ENCODE results near the gene PTPN2.

Gene PTPN2

DNA sequence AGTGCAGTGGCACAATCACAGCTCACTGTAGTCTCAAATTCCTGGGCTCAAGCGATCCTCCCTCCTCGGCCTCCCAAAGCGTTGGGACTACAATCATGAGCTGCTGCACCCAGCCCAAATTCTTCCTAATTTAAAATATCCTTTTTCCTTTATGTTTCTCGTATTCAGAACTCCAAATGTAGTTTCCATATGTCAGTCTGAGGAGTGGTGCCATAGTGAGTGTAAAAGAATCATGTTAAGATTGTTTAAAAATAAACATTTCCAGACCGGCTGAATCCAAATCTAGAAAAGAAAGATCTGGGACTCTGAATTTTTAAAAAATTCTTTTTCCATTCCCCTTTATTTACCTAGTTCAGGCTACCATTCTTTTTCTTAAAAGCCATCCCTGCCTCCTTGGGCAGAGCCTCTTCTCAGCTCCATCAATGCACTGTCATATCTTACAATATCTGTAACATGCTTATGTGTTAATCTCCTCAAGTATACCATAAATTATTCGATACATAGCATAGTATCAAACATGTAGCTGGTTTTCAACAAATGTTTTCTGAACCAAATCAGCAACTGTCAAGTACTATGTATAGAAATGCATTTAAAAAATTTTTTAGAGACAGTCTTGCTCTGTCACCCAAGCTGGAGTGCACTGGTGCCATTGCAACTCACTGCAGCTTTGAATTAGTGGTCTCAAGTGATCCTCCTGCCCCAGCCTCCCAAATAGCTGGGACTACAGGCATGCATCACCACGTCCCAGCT is 31.3 kb downstream of the PTPN2 start:
- no peak overlapping the region for H3K9ac ChIP-seq (ENCODE audit: low read depth, low read length, poor library complexity)
- no peak overlapping the region for H2AK5ac ChIP-seq (ENCODE audit: low read depth, low read length)
- H4K91ac ChIP-seq (ENCODE audit: low read depth, low read length, poor library complexity), result no peak overlapping the region
- no peak overlapping the region for H2BK12ac ChIP-seq (ENCODE audit: low read length)
- no peak overlapping the region for H2BK5ac ChIP-seq (ENCODE audit: low read length)
- no peak overlapping the region for H4K8ac ChIP-seq (ENCODE audit: low read depth, low read length)
- no peak overlapping the region for H2AFZ ChIP-seq (ENCODE audit: low read length)
- no peak overlapping the region for H3K4me3 ChIP-seq (ENCODE audit: low read length in 2 of 2)
- H3K23ac ChIP-seq (ENCODE audit: low read depth, low read length, poor library complexity), result no peak overlapping the region
- no peak for DNase-seq (ENCODE audit: low spot score)
- H3K79me1 ChIP-seq (ENCODE audit: low read depth, low read length), result peaks cover 2% of the 10 kb centered on the region
- no peak overlapping the region for H2BK120ac ChIP-seq (ENCODE audit: low read depth, low read length)
- H3K27ac ChIP-seq (replicated peaks; ENCODE audit: low read length), result no peak overlapping the region
- H3K14ac ChIP-seq (ENCODE audit: low read length), result no peak overlapping the region
- H2BK15ac ChIP-seq (ENCODE audit: low read length), result no peak overlapping the region
- no peaks in the 10 kb centered on the region for H3K27me3 ChIP-seq (ENCODE audit: control insufficient read depth in 3 of 3, insufficient read depth in 3 of 3, low read depth in 1 of 3, low read length in 3 of 3)
- H3K4me2 ChIP-seq (ENCODE audit: insufficient read depth, low read length, poor library complexity, severe bottlenecking), result no peak overlapping the region
- no CpG with 5 or more reads among the region's 7 CpGs for WGBS, 2 donors (ENCODE audit: extremely low coverage in 2 of 2, insufficient read length in 2 of 2, insufficient replicate concordance in 1 of 2)
- no peak overlapping the region for H3K4ac ChIP-seq (ENCODE audit: low read length)
- no peak overlapping the region for H3K18ac ChIP-seq (ENCODE audit: low read length)
- peaks cover 3 to 33% of the 10 kb centered on the region in 2 donors for H3K36me3 ChIP-seq (replicated peaks in 1 of 2; ENCODE audit: control insufficient read depth in 2 of 2, insufficient read depth in 2 of 2, low read length in 2 of 2)
- no peaks in the 10 kb centered on the region for H3K4me1 ChIP-seq (ENCODE audit: control insufficient read depth in 2 of 2, insufficient read depth in 1 of 2, low read depth in 1 of 2, low read length in 2 of 2)
- peaks cover 0 to 1% of the 10 kb centered on the region in 2 donors for H3K9me3 ChIP-seq (replicated peaks in 1 of 2; ENCODE audit: control insufficient read depth in 2 of 2, insufficient read depth in 1 of 2, low read depth in 1 of 2, low read length in 2 of 2)

DNA sequence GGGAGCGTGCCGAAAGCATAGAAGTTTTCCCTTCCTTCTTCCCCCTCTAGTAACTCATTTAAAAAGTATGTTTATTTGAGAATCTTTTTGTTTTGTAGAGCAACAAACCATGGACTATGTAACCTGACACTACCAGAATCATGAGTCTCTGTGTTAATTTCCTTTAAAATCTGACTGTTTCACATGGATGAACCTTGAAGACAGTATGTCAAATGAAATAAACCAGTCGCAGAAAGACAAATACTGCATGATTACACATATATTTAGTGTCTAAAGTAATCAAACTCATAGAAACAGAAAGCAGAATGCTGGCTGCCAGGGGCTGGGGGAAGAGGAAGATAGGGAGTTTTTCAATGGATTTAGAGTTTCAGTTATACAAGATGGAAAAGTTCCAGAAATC is 32.3 kb downstream of the PTPN2 start:
- DNase-seq (ENCODE audit: low spot score), result no peak
- H2AFZ ChIP-seq (ENCODE audit: low read length), result no peak overlapping the region
- no peak overlapping the region for H2BK120ac ChIP-seq (ENCODE audit: low read depth, low read length)
- no peak overlapping the region for H4K91ac ChIP-seq (ENCODE audit: low read depth, low read length, poor library complexity)
- H2AK5ac ChIP-seq (ENCODE audit: low read depth, low read length), result no peak overlapping the region
- no peak overlapping the region for H3K27ac ChIP-seq (replicated peaks; ENCODE audit: low read length)
- no peak overlapping the region for H3K18ac ChIP-seq (ENCODE audit: low read length)
- no peak overlapping the region for H4K8ac ChIP-seq (ENCODE audit: low read depth, low read length)
- peaks cover 0 to 1% of the 10 kb centered on the region in 2 donors for H3K9me3 ChIP-seq (replicated peaks in 1 of 2; ENCODE audit: control insufficient read depth in 2 of 2, insufficient read depth in 1 of 2, low read depth in 1 of 2, low read length in 2 of 2)
- H3K9ac ChIP-seq (ENCODE audit: low read depth, low read length, poor library complexity), result no peak overlapping the region
- no peak overlapping the region for H3K4ac ChIP-seq (ENCODE audit: low read length)
- peaks cover 3 to 25% of the 10 kb centered on the region in 2 donors for H3K36me3 ChIP-seq (replicated peaks in 1 of 2; ENCODE audit: control insufficient read depth in 2 of 2, insufficient read depth in 2 of 2, low read length in 2 of 2)
- peaks cover 2% of the 10 kb centered on the region for H3K79me1 ChIP-seq (ENCODE audit: low read depth, low read length)
- no peak overlapping the region for H2BK5ac ChIP-seq (ENCODE audit: low read length)
- H3K4me3 ChIP-seq (ENCODE audit: low read length in 2 of 2), result no peak overlapping the region
- H3K4me1 ChIP-seq (ENCODE audit: control insufficient read depth in 2 of 2, insufficient read depth in 1 of 2, low read depth in 1 of 2, low read length in 2 of 2), result no peaks in the 10 kb centered on the region
- H3K27me3 ChIP-seq (ENCODE audit: control insufficient read depth in 3 of 3, insufficient read depth in 3 of 3, low read depth in 1 of 3, low read length in 3 of 3), result no peaks in the 10 kb centered on the region
- no peak overlapping the region for H3K4me2 ChIP-seq (ENCODE audit: insufficient read depth, low read length, poor library complexity, severe bottlenecking)
- no peak overlapping the region for H2BK15ac ChIP-seq (ENCODE audit: low read length)
- WGBS, 2 donors (ENCODE audit: extremely low coverage in 2 of 2, insufficient read length in 2 of 2, insufficient replicate concordance in 1 of 2), result no CpG with 5 or more reads among the region's 3 CpGs
- H2BK12ac ChIP-seq (ENCODE audit: low read length), result no peak overlapping the region
- H3K23ac ChIP-seq (ENCODE audit: low read depth, low read length, poor library complexity), result no peak overlapping the region
- no peak overlapping the region for H3K14ac ChIP-seq (ENCODE audit: low read length)

DNA sequence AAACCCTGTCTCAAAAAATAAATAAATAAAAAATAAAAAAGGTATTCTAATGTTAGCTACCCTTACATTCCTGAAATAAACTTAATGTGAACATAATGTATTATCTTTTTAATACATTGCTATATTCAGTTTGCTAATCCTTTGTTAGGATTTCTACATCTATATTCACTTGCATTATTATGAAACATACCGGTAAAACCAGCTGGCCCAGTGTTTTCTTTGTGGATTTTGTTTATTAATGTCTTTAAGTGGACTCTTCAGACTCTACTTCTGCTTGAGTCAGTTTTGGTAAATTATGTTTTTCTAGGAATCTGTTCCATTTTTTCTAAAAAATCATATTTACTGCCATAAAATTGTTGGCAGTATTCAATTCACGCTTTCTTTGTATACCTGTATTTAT is 34.5 kb downstream of the PTPN2 start:
- H4K91ac ChIP-seq (ENCODE audit: low read depth, low read length, poor library complexity), result no peak overlapping the region

DNA sequence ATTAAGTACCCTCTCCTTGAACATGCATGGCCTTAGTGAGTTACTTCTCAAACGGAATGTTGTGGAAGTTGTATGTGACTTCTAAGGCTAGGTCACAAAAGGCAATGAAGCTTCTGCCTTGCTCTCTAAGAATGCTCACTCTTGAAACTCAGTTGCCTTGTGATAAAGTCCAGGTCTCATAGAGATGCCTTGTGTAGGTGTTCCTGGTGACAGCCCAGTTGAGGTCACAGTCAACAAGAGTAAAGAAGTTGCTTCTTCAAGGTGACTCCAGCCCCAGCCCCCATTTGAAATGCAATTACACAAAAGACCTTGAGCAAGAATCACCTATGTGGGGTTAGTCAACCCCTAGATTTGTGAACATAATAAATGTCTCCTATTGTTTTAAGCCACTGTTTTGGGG is 35.6 kb downstream of the PTPN2 start:
- no peak overlapping the region for H2AK5ac ChIP-seq (ENCODE audit: low read depth, low read length)
- H3K23ac ChIP-seq (ENCODE audit: low read depth, low read length, poor library complexity), result no peak overlapping the region
- H3K4me3 ChIP-seq (ENCODE audit: low read length in 2 of 2), result peak overlapping the region in 1 of 2 donors; percentile 25
- H3K4me1 ChIP-seq (ENCODE audit: control insufficient read depth in 2 of 2, insufficient read depth in 1 of 2, low read depth in 1 of 2, low read length in 2 of 2), result no peaks in the 10 kb centered on the region
- no peaks in the 10 kb centered on the region for H3K9me3 ChIP-seq (replicated peaks in 1 of 2; ENCODE audit: control insufficient read depth in 2 of 2, insufficient read depth in 1 of 2, low read depth in 1 of 2, low read length in 2 of 2)
- DNase-seq (ENCODE audit: low spot score), result no peak
- no peak overlapping the region for H3K27ac ChIP-seq (replicated peaks; ENCODE audit: low read length)
- H3K36me3 ChIP-seq (replicated peaks in 1 of 2; ENCODE audit: control insufficient read depth in 2 of 2, insufficient read depth in 2 of 2, low read length in 2 of 2), result peaks cover 0 to 13% of the 10 kb centered on the region in 2 donors
- H2BK120ac ChIP-seq (ENCODE audit: low read depth, low read length), result no peak overlapping the region
- no peak overlapping the region for H3K9ac ChIP-seq (ENCODE audit: low read depth, low read length, poor library complexity)
- H3K18ac ChIP-seq (ENCODE audit: low read length), result no peak overlapping the region
- H2BK12ac ChIP-seq (ENCODE audit: low read length), result no peak overlapping the region
- H3K4me2 ChIP-seq (ENCODE audit: insufficient read depth, low read length, poor library complexity, severe bottlenecking), result no peak overlapping the region
- peaks cover 2% of the 10 kb centered on the region for H3K79me1 ChIP-seq (ENCODE audit: low read depth, low read length)
- WGBS, 2 donors (ENCODE audit: extremely low coverage in 2 of 2, insufficient read length in 2 of 2, insufficient replicate concordance in 1 of 2), result no CpG with 5 or more reads among the region's 1 CpG
- H2BK15ac ChIP-seq (ENCODE audit: low read length), result no peak overlapping the region
- H3K4ac ChIP-seq (ENCODE audit: low read length), result no peak overlapping the region
- no peak overlapping the region for H4K8ac ChIP-seq (ENCODE audit: low read depth, low read length)
- H2AFZ ChIP-seq (ENCODE audit: low read length), result no peak overlapping the region
- no peaks in the 10 kb centered on the region for H3K27me3 ChIP-seq (ENCODE audit: control insufficient read depth in 3 of 3, insufficient read depth in 3 of 3, low read depth in 1 of 3, low read length in 3 of 3)
- H3K14ac ChIP-seq (ENCODE audit: low read length), result no peak overlapping the region
- no peak overlapping the region for H4K91ac ChIP-seq (ENCODE audit: low read depth, low read length, poor library complexity)
- H2BK5ac ChIP-seq (ENCODE audit: low read length), result no peak overlapping the region

More for the DNA sequence above, 34.5 kb downstream of the PTPN2 start:
- Histone ChIP-seq H2AK5ac (ENCODE audit: low read depth, low read length) (no peak overlapping the region), H3K4ac (ENCODE audit: low read length) (no peak overlapping the region), H3K27ac (replicated peaks; ENCODE audit: low read length) (no peak overlapping the region), H2BK120ac (ENCODE audit: low read depth, low read length) (no peak overlapping the region), H4K8ac (ENCODE audit: low read depth, low read length) (no peak overlapping the region), H2BK5ac (ENCODE audit: low read length) (no peak overlapping the region), H3K18ac (ENCODE audit: low read length) (no peak overlapping the region), H3K9me3 (replicated peaks in 1 of 2; ENCODE audit: control insufficient read depth in 2 of 2, insufficient read depth in 1 of 2, low read depth in 1 of 2, low read length in 2 of 2) (peaks cover 0 to 1% of the 10 kb centered on the region in 2 donors), H3K23ac (ENCODE audit: low read depth, low read length, poor library complexity) (no peak overlapping the region), H3K9ac (ENCODE audit: low read depth, low read length, poor library complexity) (no peak overlapping the region), H3K4me3 (ENCODE audit: low read length in 2 of 2) (no peak overlapping the region), H2BK15ac (ENCODE audit: low read length) (no peak overlapping the region), H3K36me3 (replicated peaks in 1 of 2; ENCODE audit: control insufficient read depth in 2 of 2, insufficient read depth in 2 of 2, low read length in 2 of 2) (peaks cover 3 to 13% of the 10 kb centered on the region in 2 donors), H3K4me2 (ENCODE audit: insufficient read depth, low read length, poor library complexity, severe bottlenecking) (no peak overlapping the region), H3K79me1 (ENCODE audit: low read depth, low read length) (peaks cover 2% of the 10 kb centered on the region), H2AFZ (ENCODE audit: low read length) (no peak overlapping the region), H2BK12ac (ENCODE audit: low read length) (no peak overlapping the region), H3K14ac (ENCODE audit: low read length) (no peak overlapping the region), H3K4me1 (ENCODE audit: control insufficient read depth in 2 of 2, insufficient read depth in 1 of 2, low read depth in 1 of 2, low read length in 2 of 2) (no peaks in the 10 kb centered on the region), H3K27me3 (ENCODE audit: control insufficient read depth in 3 of 3, insufficient read depth in 3 of 3, low read depth in 1 of 3, low read length in 3 of 3) (no peaks in the 10 kb centered on the region)
- DNase-seq (ENCODE audit: low spot score), result no peak
- WGBS, 2 donors (ENCODE audit: extremely low coverage in 2 of 2, insufficient read length in 2 of 2, insufficient replicate concordance in 1 of 2), result no CpG with 5 or more reads among the region's 2 CpGs
